DOHH2 (cell line): ENCODE data around the gene BLOC1S5.

Experiments used
- EZH2phosphoT487 ChIP-seq: fragments of 200-600 bp; sonication (generic); IDR thresholded peaks from 2 replicates; pipeline ENCODE4 v1.6.1; 2017; ENCODE audit warnings: borderline replicate concordance, mild to moderate bottlenecking, antibody characterized with exemption, low read length, moderate library complexity, mixed read lengths
- TF ChIP-seq, protein P1 (sequence below): fragments of 200-600 bp; sonication (generic); IDR thresholded peaks from one replicate; pipeline ENCODE4 v1.5.1; 2014; ENCODE audit warnings: antibody characterized with exemption, mild to moderate bottlenecking, low read depth, low read length; ENCODE audit not compliant: poor library complexity, severe bottlenecking

DNA sequence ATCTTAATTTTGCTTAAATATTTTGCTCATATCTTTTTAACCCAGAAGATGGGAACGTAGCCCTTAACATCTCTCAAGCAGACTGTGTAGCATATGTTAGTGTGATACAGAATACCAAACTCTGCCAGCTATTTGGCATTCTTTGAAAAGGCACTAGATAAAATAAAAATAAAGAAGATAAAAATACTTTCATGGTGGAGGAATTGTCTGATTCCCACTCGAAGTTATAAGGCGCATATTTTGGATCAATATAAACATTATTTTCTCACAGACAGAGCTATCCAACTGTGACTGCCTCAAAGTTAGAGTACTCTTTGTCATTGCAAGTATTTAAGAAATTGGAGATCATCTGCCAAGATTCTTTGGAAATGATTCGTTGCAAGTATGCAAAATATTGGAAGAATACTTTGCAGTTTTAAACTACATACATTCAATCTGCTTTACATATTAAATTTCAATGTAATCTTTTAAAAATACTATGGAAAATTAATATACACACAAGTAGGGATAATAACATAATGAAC is 49.0 kb upstream of the BLOC1S5 start:
- TF ChIP-seq, protein P1, sequence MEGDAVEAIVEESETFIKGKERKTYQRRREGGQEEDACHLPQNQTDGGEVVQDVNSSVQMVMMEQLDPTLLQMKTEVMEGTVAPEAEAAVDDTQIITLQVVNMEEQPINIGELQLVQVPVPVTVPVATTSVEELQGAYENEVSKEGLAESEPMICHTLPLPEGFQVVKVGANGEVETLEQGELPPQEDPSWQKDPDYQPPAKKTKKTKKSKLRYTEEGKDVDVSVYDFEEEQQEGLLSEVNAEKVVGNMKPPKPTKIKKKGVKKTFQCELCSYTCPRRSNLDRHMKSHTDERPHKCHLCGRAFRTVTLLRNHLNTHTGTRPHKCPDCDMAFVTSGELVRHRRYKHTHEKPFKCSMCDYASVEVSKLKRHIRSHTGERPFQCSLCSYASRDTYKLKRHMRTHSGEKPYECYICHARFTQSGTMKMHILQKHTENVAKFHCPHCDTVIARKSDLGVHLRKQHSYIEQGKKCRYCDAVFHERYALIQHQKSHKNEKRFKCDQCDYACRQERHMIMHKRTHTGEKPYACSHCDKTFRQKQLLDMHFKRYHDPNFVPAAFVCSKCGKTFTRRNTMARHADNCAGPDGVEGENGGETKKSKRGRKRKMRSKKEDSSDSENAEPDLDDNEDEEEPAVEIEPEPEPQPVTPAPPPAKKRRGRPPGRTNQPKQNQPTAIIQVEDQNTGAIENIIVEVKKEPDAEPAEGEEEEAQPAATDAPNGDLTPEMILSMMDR, result no peak
- no peak for TF ChIP-seq EZH2phosphoT487
